HEK293T (cell line): ENCODE results near the gene ANTXR2.

Experiments
- CTCF ChIA-PET: fragments of 350-600 bp; formaldehyde crosslinking; extraction: SDS; loops from one replicate; lab custom pipeline; 2021; ENCODE audit warnings: antibody characterized with exemption, inconsistent platforms; lab: Yijun Ruan, JAX
- POLR2A ChIA-PET: fragments of 350-600 bp; formaldehyde crosslinking; extraction: SDS; loops from one replicate; lab custom pipeline; 2020; ENCODE audit warnings: antibody characterized with exemption, inconsistent platforms; lab: Yijun Ruan, JAX
- DNase-seq: peaks from one replicate; pipeline ENCODE4 v3.0.0; 2012; ENCODE audit warnings: mixed read lengths; ENCODE audit errors: extremely low spot score
- ARNT ChIP-seq: fragments of 450-650 bp; IDR thresholded peaks from 2 replicates; pipeline ENCODE4 v1.6.1; 2017; ENCODE audit warnings: mild to moderate bottlenecking
- BHLHE40 ChIP-seq: fragments of 450-650 bp; IDR thresholded peaks from 2 replicates; pipeline ENCODE4 v1.6.1; 2016; ENCODE audit warnings: mild to moderate bottlenecking, moderate library complexity, borderline replicate concordance
- CTBP1 ChIP-seq: fragments of 450-650 bp; IDR thresholded peaks from 2 replicates; pipeline ENCODE4 v1.6.1; 2016; ENCODE audit warnings: borderline replicate concordance
- ELF4 ChIP-seq: fragments of 450-650 bp; IDR thresholded peaks from 2 replicates; pipeline ENCODE4 v1.6.1; 2017; ENCODE audit warnings: antibody characterized with exemption
- FOXA1 ChIP-seq: fragments of 450-650 bp; IDR thresholded peaks from 2 replicates; pipeline ENCODE4 v1.6.1; 2016; ENCODE audit warnings: mild to moderate bottlenecking
- FOXK2 ChIP-seq: fragments of 450-650 bp; IDR thresholded peaks from 2 replicates; pipeline ENCODE4 v1.6.1; 2016; ENCODE audit warnings: mild to moderate bottlenecking
- FOXM1 ChIP-seq: fragments of 450-650 bp; IDR thresholded peaks from 2 replicates; pipeline ENCODE4 v1.6.1; 2017; ENCODE audit warnings: mild to moderate bottlenecking, borderline replicate concordance
- HDGF ChIP-seq: fragments of 450-650 bp; IDR thresholded peaks from 2 replicates; pipeline ENCODE4 v1.6.1; 2017; ENCODE audit warnings: antibody characterized with exemption, borderline replicate concordance
- L3MBTL2 ChIP-seq: fragments of 450-650 bp; conservative IDR thresholded peaks from 2 replicates; pipeline ENCODE4 v1.6.1; 2016; ENCODE audit warnings: mild to moderate bottlenecking
- LEF1 ChIP-seq: fragments of 450-650 bp; IDR thresholded peaks from 2 replicates; pipeline ENCODE4 v1.6.1; 2017; ENCODE audit warnings: mild to moderate bottlenecking, borderline replicate concordance
- NFRKB ChIP-seq: fragments of 450-650 bp; IDR thresholded peaks from 2 replicates; pipeline ENCODE4 v1.6.1; 2016; ENCODE audit warnings: mild to moderate bottlenecking, moderate library complexity
- SP1 ChIP-seq: fragments of 450-650 bp; IDR thresholded peaks from 2 replicates; pipeline ENCODE4 v1.6.1; 2017
- SUZ12 ChIP-seq: fragments of 450-650 bp; IDR thresholded peaks from 2 replicates; pipeline ENCODE4 v1.6.1; 2016; ENCODE audit warnings: mild to moderate bottlenecking
- TARDBP ChIP-seq: fragments of 450-650 bp; IDR thresholded peaks from 2 replicates; pipeline ENCODE4 v1.6.1; 2016
- ZNF384 ChIP-seq: fragments of 450-650 bp; IDR thresholded peaks from 2 replicates; pipeline ENCODE4 v1.6.1; 2016
- TF ChIP-seq, protein P1 (sequence below): fragments of 450-650 bp; IDR thresholded peaks from 2 replicates; pipeline ENCODE4 v1.6.1; 2016

The ANTXR2 gene

DNA sequence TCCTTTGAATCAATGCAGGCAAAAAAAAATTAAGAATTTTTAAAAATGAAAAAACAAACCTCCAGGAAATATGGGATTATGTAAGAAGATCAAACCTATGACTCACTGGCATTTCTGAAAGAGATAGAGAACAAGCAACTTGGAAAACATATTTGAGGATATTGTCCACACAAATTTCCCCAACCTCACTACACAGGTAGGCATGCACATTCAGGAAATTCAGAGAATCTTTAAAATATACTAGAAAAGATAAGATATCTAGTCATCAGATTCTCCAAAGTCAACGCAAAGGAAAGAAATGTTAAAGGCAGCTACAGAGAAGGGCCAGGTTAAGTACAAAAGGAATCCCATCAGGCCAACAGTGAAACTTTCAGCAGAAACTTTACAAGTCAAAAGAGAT, 85.6 kb downstream of the ANTXR2 start:
- POLR2A ChIA-PET: no interaction called here
- DNase-seq: no peak

DNA sequence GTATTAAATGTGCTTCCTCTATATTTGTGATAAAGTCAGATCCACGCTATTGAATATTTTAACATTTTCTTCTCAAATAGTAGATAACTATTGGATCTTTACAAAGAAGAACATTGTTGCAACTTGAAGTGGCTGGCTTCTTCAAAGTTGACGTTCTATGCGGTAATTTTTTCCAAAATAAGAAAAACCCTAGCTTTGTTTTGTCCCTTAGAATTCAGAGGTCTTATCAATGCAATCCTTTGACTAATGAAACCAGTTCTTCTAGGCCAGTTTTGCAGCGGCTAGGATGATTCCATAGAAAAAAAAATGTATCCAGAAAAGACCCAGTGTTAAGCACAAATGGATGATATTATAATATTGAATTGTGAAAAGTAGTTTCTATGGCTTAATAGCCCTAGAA, 89.6 kb downstream of the ANTXR2 start:
- no peak for DNase-seq
- CTCF ChIA-PET: no interaction called here
- TF ChIP-seq FOXA1 (no peak), BHLHE40 (no peak), CTBP1 (no peak), ELF4 (no peak), LEF1 (no peak), HDGF (no peak), SUZ12 (no peak), ZNF384 (no peak), ARNT (no peak), FOXM1 (no peak), FOXK2 (no peak), NFRKB (no peak)
- TF ChIP-seq, protein P1, sequence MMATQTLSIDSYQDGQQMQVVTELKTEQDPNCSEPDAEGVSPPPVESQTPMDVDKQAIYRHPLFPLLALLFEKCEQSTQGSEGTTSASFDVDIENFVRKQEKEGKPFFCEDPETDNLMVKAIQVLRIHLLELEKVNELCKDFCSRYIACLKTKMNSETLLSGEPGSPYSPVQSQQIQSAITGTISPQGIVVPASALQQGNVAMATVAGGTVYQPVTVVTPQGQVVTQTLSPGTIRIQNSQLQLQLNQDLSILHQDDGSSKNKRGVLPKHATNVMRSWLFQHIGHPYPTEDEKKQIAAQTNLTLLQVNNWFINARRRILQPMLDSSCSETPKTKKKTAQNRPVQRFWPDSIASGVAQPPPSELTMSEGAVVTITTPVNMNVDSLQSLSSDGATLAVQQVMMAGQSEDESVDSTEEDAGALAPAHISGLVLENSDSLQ: no peak
- POLR2A ChIA-PET: no interaction called here

More for the DNA sequence above, 85.6 kb downstream of the ANTXR2 start:
- TF ChIP-seq L3MBTL2 (no peak), LEF1 (no peak), BHLHE40 (no peak), ELF4 (no peak), ZNF384 (no peak), SUZ12 (no peak), FOXM1 (no peak), SP1 (no peak), CTBP1 (no peak), ARNT (no peak)
- TF ChIP-seq, protein P1: no peak
- CTCF ChIA-PET: no interaction called here

DNA sequence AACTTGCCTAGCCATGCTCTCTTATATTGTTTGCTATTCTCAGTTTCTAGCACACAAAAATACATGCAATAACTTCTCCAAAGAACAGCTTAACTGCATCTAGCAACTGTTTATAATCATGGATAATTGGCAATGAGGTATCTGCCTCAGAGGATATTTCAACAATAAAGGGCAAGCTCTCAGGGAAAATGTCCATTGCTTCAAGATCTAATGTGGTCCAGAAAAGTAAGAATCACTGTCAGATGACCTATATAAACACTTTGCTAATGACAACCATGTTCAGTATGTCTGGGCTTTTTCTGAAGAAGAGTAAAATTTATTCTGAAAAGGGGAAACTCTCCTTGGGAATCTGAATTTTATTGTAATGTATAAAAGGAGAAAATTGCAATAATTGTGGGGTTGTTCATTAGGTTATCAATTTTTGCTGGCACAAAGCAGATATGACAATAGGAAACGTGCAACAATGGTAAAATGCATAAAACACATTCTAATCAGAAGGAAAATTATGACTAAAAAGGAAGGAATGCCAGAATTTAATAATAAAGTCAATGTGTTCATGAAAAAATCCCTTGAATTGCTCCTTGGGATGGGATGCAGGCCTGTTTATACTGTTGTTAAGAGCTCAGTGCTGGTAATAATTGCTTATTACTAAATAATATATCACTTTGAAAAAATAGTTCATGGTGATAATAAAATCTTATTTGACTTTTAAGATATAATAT, 90.3 kb downstream of the ANTXR2 start:
- TF ChIP-seq SUZ12 (no peak), SP1 (no peak), FOXA1 (no peak), BHLHE40 (no peak), ARNT (no peak), CTBP1 (no peak), HDGF (no peak), NFRKB (no peak), FOXK2 (no peak), TARDBP (no peak), ELF4 (no peak), L3MBTL2 (no peak), FOXM1 (no peak), ZNF384 (no peak), LEF1 (no peak)
- TF ChIP-seq, protein P1: no peak
- POLR2A ChIA-PET: no interaction called here
- CTCF ChIA-PET: no interaction called here
- DNase-seq: no peak

DNA sequence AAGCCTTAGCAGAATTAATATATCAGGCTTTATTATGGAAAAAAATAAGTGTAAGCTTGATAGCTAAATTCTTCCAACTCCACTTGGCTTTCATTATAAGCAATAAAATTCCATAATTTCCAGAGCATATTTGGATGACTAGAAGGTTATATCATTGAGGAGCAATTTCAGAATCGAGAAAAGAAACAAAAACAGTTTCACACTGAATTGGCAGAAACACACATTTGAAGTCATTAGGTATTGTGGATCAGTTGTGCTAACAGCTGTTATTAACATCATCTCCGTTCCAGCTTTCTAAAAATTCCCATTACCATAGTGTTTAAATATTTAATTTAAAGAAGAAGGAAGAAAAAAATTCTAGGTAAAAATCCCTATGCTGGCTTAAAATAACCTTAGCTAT, 92.6 kb downstream of the ANTXR2 start:
- no peak for DNase-seq
- TF ChIP-seq CTBP1: no peak
- TF ChIP-seq ELF4: no peak
- no peak for TF ChIP-seq SP1
- TF ChIP-seq HDGF: no peak
- TF ChIP-seq ARNT: no peak
- no peak for TF ChIP-seq BHLHE40
- TF ChIP-seq L3MBTL2: no peak
- TF ChIP-seq LEF1: no peak
- no peak for TF ChIP-seq NFRKB
- no peak for TF ChIP-seq FOXA1
- TF ChIP-seq FOXM1: no peak
- TF ChIP-seq TARDBP: no peak
- TF ChIP-seq, protein P1: no peak
- TF ChIP-seq SUZ12: no peak
- TF ChIP-seq FOXK2: no peak
- TF ChIP-seq ZNF384: no peak
- ChIA-PET POLR2A (no interaction called here), CTCF (no interaction called here)

DNA sequence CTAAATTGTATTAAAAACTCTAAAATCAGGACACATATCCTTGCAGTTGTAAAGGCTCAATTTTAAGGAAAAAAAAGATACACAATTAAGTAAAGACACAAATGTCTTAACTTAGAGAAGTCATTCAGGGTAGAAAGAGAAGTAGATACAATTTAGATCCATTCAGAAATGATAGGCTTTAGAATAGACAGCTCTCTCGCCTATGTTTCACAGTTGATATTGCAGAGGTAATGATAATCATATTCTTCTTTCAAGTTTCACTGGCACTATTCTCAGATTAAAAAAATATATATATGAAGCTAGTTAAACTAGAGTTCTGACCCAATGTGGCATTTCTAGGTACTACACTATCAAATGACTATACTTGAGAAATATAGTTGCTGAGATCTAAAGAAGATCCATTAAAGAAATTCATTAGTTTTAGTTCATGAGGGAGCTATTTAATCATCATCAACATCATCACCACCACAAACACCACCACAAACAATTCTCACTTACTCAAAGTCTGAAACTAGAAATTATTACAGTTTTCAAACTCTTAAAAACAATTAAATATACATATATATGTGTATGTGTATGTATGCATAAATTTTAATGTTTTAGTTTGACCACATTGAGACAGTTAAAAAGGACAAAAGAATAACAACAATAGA, 93.1 kb downstream of the ANTXR2 start:
- ChIA-PET POLR2A (no interaction called here), CTCF (no interaction called here)
- no peak for DNase-seq
- no peak for TF ChIP-seq ZNF384
- TF ChIP-seq ELF4: no peak
- TF ChIP-seq TARDBP: no peak
- no peak for TF ChIP-seq BHLHE40
- TF ChIP-seq FOXM1: no peak
- TF ChIP-seq, protein P1: no peak
- TF ChIP-seq FOXA1: no peak
- TF ChIP-seq HDGF: no peak
- TF ChIP-seq NFRKB: no peak
- no peak for TF ChIP-seq ARNT
- TF ChIP-seq SP1: no peak
- no peak for TF ChIP-seq SUZ12
- TF ChIP-seq FOXK2: no peak
- no peak for TF ChIP-seq CTBP1
